H1 (cell line): ENCODE measurements around the gene MRFAP1L1. TPM values are rescaled to one million over a fixed set of nuclear protein-coding genes. Genes with fewer than 3 reads are reported as not detected.

Source experiments
- CTCF ChIA-PET: fragments of 300-600 bp; sonication (Branson Sonifier 250); formaldehyde crosslinking; loops from one replicate; lab custom pipeline; 2021; ENCODE audit not compliant: partially characterized antibody; lab: Charles Lee
- POLR2A ChIA-PET: fragments of 300-600 bp; sonication (Branson Sonifier 250); formaldehyde crosslinking; loops from one replicate; lab custom pipeline; 2021; ENCODE audit warnings: inconsistent platforms; ENCODE audit not compliant: partially characterized antibody; lab: Charles Lee
- DNase-seq, 2 experiments: peaks; one replicate each; pipeline versions ENCODE4 v3.0.0 to v3.0.0-alpha.2; 2010 to 2022; ENCODE audit warnings: low spot score in 2 of 2, low read depth in 1 of 2, mixed read lengths in 1 of 2
- FAIRE-seq: peaks from 2 replicates; lab custom pipeline; 2011; peaks lifted over from hg19 to GRCh38; lab: Jason Lieb, UNC
- H2AFZ ChIP-seq: 2 replicates; pipeline ENCODE4 v1.8.1; 2012; ENCODE audit warnings: low read length, inconsistent platforms
- H2AK5ac ChIP-seq: 2 replicates; pipeline ENCODE4 v1.6.1; 2013; ENCODE audit warnings: low read depth, low read length
- H2BK120ac ChIP-seq: replicated peaks from 2 replicates; pipeline ENCODE3; 2013; ENCODE audit warnings: low read depth, low read length, inconsistent platforms
- H2BK12ac ChIP-seq: 2 replicates; pipeline ENCODE4 v1.6.1; 2013; ENCODE audit warnings: low read depth, low read length
- H2BK15ac ChIP-seq: 2 replicates; pipeline ENCODE4 v1.6.1; 2013; ENCODE audit warnings: low read length
- H2BK20ac ChIP-seq: 2 replicates; pipeline ENCODE4 v1.6.1; 2013; ENCODE audit warnings: low read length
- H2BK5ac ChIP-seq: 2 replicates; pipeline ENCODE4 v1.6.1; 2013; ENCODE audit warnings: low read depth, low read length
- H3K14ac ChIP-seq: 2 replicates; pipeline ENCODE4 v1.6.1; 2013; ENCODE audit warnings: inconsistent platforms; ENCODE audit not compliant: insufficient read length
- H3K18ac ChIP-seq: 2 replicates; pipeline ENCODE4 v1.6.1; 2013; ENCODE audit warnings: low read length; ENCODE audit errors: extremely low read depth
- H3K23ac ChIP-seq: 2 replicates; pipeline ENCODE4 v1.6.1; 2013; ENCODE audit warnings: inconsistent platforms; ENCODE audit not compliant: insufficient read length
- H3K23me2 ChIP-seq: 2 replicates; pipeline ENCODE4 v1.6.1; 2013; ENCODE audit warnings: low read depth, low read length
- H3K27ac ChIP-seq: 2 replicates; pipeline ENCODE4 v1.6.1; 2011; ENCODE audit warnings: low read depth, low read length, inconsistent platforms
- H3K27me3 ChIP-seq, 4 experiments: replicated peaks in 1 of 4; 1 replicate in 1 of 4; 2 replicates in 3 of 4; pipeline versions ENCODE4 v1.6.1 to v1.8.1; 2011 to 2013; ENCODE audit warnings: low read length in 3 of 4, mild to moderate bottlenecking in 3 of 4, inconsistent platforms in 2 of 4, mixed read lengths in 2 of 4, moderate library complexity in 1 of 4; ENCODE audit not compliant: control insufficient read depth in 3 of 4, insufficient read depth in 3 of 4; ENCODE audit errors: extremely low read depth in 1 of 4
- H3K36me3 ChIP-seq, 4 experiments: 2 replicates each; pipeline versions ENCODE4 v1.6.1 to v1.8.1; 2011 to 2013; ENCODE audit warnings: mild to moderate bottlenecking in 4 of 4, low read length in 3 of 4, moderate library complexity in 2 of 4, control low read depth in 1 of 4, inconsistent platforms in 1 of 4; ENCODE audit not compliant: insufficient read depth in 4 of 4, control insufficient read depth in 2 of 4
- H3K4ac ChIP-seq: replicated peaks from 2 replicates; pipeline ENCODE3; 2013; ENCODE audit warnings: low read length, low read depth, mixed read lengths, inconsistent platforms; ENCODE audit not compliant: insufficient read length
- H3K4me1 ChIP-seq, 4 experiments: replicated peaks in 1 of 4; 1 replicate in 1 of 4; 2 replicates in 3 of 4; pipeline versions ENCODE4 v1.6.1 to v1.8.1; 2011 to 2013; ENCODE audit warnings: low read length in 3 of 4, inconsistent platforms in 2 of 4, mixed read lengths in 1 of 4; ENCODE audit not compliant: insufficient read depth in 4 of 4, control insufficient read depth in 3 of 4
- H3K4me2 ChIP-seq, 2 experiments: 2 replicates each; pipeline versions ENCODE4 v1.6.1 to v1.8.1; 2011 to 2013; ENCODE audit warnings: low read depth in 2 of 2, low read length in 2 of 2, control low read depth in 1 of 2, inconsistent platforms in 1 of 2, mild to moderate bottlenecking in 1 of 2; ENCODE audit not compliant: insufficient read depth in 1 of 2
- H3K4me3 ChIP-seq, 4 experiments: fragments of 200-600, 300-600 bp in 1 of 4; sonication (generic), shearing (Covaris generic), sonication (Bioruptor Twin) in 1 of 4; 2 replicates each; pipeline versions ENCODE4 v1.5.1 to v1.8.1; 2011 to 2016; ENCODE audit warnings: low read length in 4 of 4, low read depth in 3 of 4, control low read depth in 2 of 4, inconsistent platforms in 2 of 4, mild to moderate bottlenecking in 2 of 4, mixed read lengths in 1 of 4, moderate library complexity in 1 of 4; ENCODE audit not compliant: insufficient read depth in 2 of 4; ENCODE audit errors: extremely low read depth in 1 of 4
- H3K56ac ChIP-seq: replicated peaks from 2 replicates; pipeline ENCODE3; 2013; ENCODE audit warnings: low read depth, mild to moderate bottlenecking, mixed read lengths, low read length, inconsistent platforms; ENCODE audit not compliant: insufficient read length
- H3K79me1 ChIP-seq: 2 replicates; pipeline ENCODE4 v1.6.1; 2013; ENCODE audit warnings: low read depth, low read length, control low read depth
- H3K79me2 ChIP-seq, 2 experiments: 2 replicates each; pipeline versions ENCODE4 v1.6.1 to v1.8.1; 2012 to 2013; ENCODE audit warnings: low read length in 2 of 2, mild to moderate bottlenecking in 2 of 2, inconsistent platforms in 1 of 2; ENCODE audit not compliant: insufficient read depth in 2 of 2, control insufficient read depth in 1 of 2
- H3K9ac ChIP-seq, 4 experiments: replicated peaks in 1 of 4; 1 replicate in 1 of 4; 2 replicates in 3 of 4; pipeline versions ENCODE4 v1.6.1 to v1.8.1; 2011 to 2013; ENCODE audit warnings: low read depth in 3 of 4, low read length in 3 of 4, control low read depth in 2 of 4, mild to moderate bottlenecking in 2 of 4, moderate library complexity in 2 of 4, inconsistent platforms in 1 of 4; ENCODE audit errors: extremely low read depth in 1 of 4
- H3K9me3 ChIP-seq, 2 experiments: 2 replicates each; pipeline versions ENCODE4 v1.6.1 to v1.8.1; 2012 to 2013; ENCODE audit warnings: mild to moderate bottlenecking in 2 of 2, moderate library complexity in 2 of 2, control low read depth in 1 of 2, inconsistent platforms in 1 of 2, low read depth in 1 of 2, low read length in 1 of 2, mixed read lengths in 1 of 2; ENCODE audit not compliant: insufficient read depth in 2 of 2
- H4K20me1 ChIP-seq, 2 experiments: replicated peaks in 1 of 2; 2 replicates each; pipeline versions ENCODE3 to v1.8.1; 2011 to 2013; ENCODE audit warnings: inconsistent platforms in 2 of 2, low read length in 2 of 2, mild to moderate bottlenecking in 1 of 2; ENCODE audit not compliant: insufficient read depth in 2 of 2, control insufficient read depth in 1 of 2
- H4K5ac ChIP-seq: 2 replicates; pipeline ENCODE4 v1.6.1; 2013; ENCODE audit warnings: low read length, low read depth, mixed read lengths, inconsistent platforms; ENCODE audit not compliant: insufficient read length
- H4K8ac ChIP-seq: 2 replicates; pipeline ENCODE4 v1.8.0; 2013; ENCODE audit warnings: mild to moderate bottlenecking, moderate library complexity, low read length, inconsistent platforms; ENCODE audit not compliant: insufficient read depth; ENCODE audit errors: extremely low read depth
- H4K91ac ChIP-seq: replicated peaks from 2 replicates; pipeline ENCODE3; 2013; ENCODE audit warnings: low read length, mixed read lengths, inconsistent platforms; ENCODE audit not compliant: insufficient read length
- CREB1 ChIP-seq: IDR thresholded peaks from 2 replicates; pipeline ENCODE4 v1.6.1; 2012; ENCODE audit warnings: inconsistent platforms
- CTBP2 ChIP-seq: IDR thresholded peaks from 2 replicates; pipeline ENCODE4 v1.7.0; 2011; ENCODE audit warnings: borderline replicate concordance, mild to moderate bottlenecking, moderate library complexity, mixed read lengths, low read length; ENCODE audit not compliant: insufficient read depth, insufficient read length
- HDAC2 ChIP-seq, 2 experiments: fragments of 300-600 bp in 1 of 2; sonication (generic) in 1 of 2; IDR thresholded peaks; 2 replicates each; pipeline ENCODE4 v1.6.1; 2011 to 2012; ENCODE audit warnings: low read depth in 2 of 2, low read length in 2 of 2, mild to moderate bottlenecking in 2 of 2, moderate library complexity in 2 of 2, borderline replicate concordance in 1 of 2, inconsistent platforms in 1 of 2
- SIRT6 ChIP-seq: IDR thresholded peaks from one replicate; pipeline ENCODE4 v1.7.1; 2012; ENCODE audit warnings: low read length, inconsistent platforms
- SIX5 ChIP-seq: IDR thresholded peaks from 2 replicates; pipeline ENCODE4 v1.6.1; 2011; ENCODE audit warnings: mild to moderate bottlenecking, low read depth, low read length
- ZNF274 ChIP-seq: IDR thresholded peaks from 2 replicates; pipeline ENCODE4 v1.7.0; 2012; ENCODE audit warnings: low read length, borderline replicate concordance; ENCODE audit errors: extremely low read depth
- WGBS, 2 experiments: shearing (Covaris generic) in 1 of 2; methylation state at CpG; one replicate each; pipeline versions ENCODE4 v1.1.6 to v1.1.7; 2013 to 2015; ENCODE audit warnings: low lambda C conversion rate in 2 of 2, mixed read lengths in 2 of 2, inconsistent platforms in 1 of 2, low coverage in 1 of 2, missing lambda C conversion rate in 1 of 2; ENCODE audit not compliant: insufficient replicate concordance in 2 of 2, insufficient coverage in 1 of 2, insufficient read length in 1 of 2; ENCODE audit errors: extremely low coverage in 1 of 2, missing lambda C conversion rate in 1 of 2; 5-methylcytosine and 5-hydroxymethylcytosine counted together
- polyA plus RNA-seq, 7 experiments: library from polyadenylated mRNA; depleted of rRNA in 3 of 7; stranded (reverse) in 5 of 7; unstranded in 2 of 7; fragments of >200 nt in 5 of 7; fragments of 200-250 nt in 2 of 7; gene quantifications; 1 replicate in 5 of 7; 2 replicates in 1 of 7; 4 replicates in 1 of 7; pipeline versions ENCODE4 v1.2.1 to v1.2.3, GENCODE V29; 2011 to 2013; ENCODE audit warnings: missing spikeins in 2 of 7, mixed read lengths in 2 of 7
- total RNA-seq: library from RNA; stranded (reverse); fragmentation: NEBNext Ultra II Directional; extraction: Animal tissue kit (Norgen Biotek cat#: 25700); gene quantifications from 2 replicates; pipeline ENCODE4 v1.2.1, GENCODE V29; 2021
- TF ChIP-seq, protein P1 (sequence below): IDR thresholded peaks from 2 replicates; pipeline ENCODE4 v1.6.1; 2012; ENCODE audit warnings: inconsistent platforms
- TF ChIP-seq, protein P2 (sequence below): IDR thresholded peaks from 2 replicates; pipeline ENCODE4 v1.6.1; 2011; ENCODE audit warnings: low read depth, mild to moderate bottlenecking, low read length; ENCODE audit not compliant: insufficient read depth

The MRFAP1L1 gene
- total and polyA plus RNA-seq, 2 of the 8 experiments (the other 6 are each of a cell fraction or from before 2014, with no cell fraction given): 26.8 to 54.3 TPM

DNA sequence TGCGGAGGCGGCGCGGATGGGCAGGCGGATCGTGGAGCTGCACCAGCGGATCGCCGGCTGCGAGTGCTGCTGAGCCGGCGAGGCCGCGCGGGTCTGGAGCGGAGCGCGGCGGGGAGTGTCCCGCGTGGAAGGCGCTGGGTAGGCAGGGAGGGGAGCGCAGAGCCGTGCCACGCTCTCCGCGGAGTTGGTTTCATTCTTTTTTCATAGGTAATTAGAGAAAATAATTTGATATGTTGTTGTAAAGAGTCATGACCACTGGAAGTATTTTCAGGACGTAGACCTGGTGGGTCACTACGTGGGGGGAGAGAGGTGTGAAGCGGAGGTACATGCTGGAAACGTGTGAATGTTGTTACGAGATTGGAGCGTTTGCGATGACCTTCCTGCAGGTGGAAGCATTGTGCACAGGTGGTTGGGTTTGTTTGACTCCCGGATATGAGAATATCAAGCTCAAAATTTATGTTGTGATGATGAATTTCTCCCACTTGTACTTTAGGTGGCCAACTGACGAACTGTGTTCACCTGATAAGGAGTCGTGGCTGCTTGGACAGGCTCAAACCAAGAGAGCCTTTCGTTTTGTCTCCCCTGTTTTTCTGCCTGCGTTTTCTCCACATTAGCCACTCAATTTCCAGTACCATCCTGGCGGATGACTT lies 35.0 kb downstream of the MRFAP1L1 start:
- no peak overlapping the region for H3K27ac ChIP-seq
- H3K23me2 ChIP-seq: peaks cover 10% of the 10 kb centered on the region
- POLR2A ChIA-PET: interaction anchor here (0.6 to 4.0 kb wide), 18 partner anchors 9 to 405 kb away, joined by 3 to 36 read pairs (median 6); partner anchors contain the start of genes BLOC1S4, MAN2B2, MRFAP1 and WFS1
- peak overlapping the region; percentile 86 to 92 for H3K4me2 ChIP-seq
- peaks cover 16 to 29% of the 10 kb centered on the region in 2 experiments for H4K20me1 ChIP-seq
- no peak overlapping the region for H2BK120ac ChIP-seq
- H2BK20ac ChIP-seq: no peak overlapping the region
- 8% methylated on average over 39 of the region's 40 CpGs; no CpG with 5 or more reads in 1 of the 2 experiments for WGBS, 2 experiments
- peaks cover 8 to 15% (median 11%) of the 10 kb centered on the region in 4 experiments; a peak in 6 of 8 replicates for H3K36me3 ChIP-seq
- no peak overlapping the region for H3K23ac ChIP-seq
- no peak overlapping the region for H4K5ac ChIP-seq
- FAIRE-seq (peak; percentile 86), DNase-seq (no peak)
- no peak overlapping the region; the same call in 1 of the 2 replicates for H4K8ac ChIP-seq
- H3K56ac ChIP-seq: no peak overlapping the region
- H2AK5ac ChIP-seq: peak overlapping the region; percentile 24; the same call in 1 of the 2 replicates
- H3K4me3 ChIP-seq: peak overlapping the region; percentile 71 to 79 (median 76)
- no peak overlapping the region for H3K14ac ChIP-seq
- H4K91ac ChIP-seq: no peak overlapping the region
- CTCF ChIA-PET: interaction anchor here (0.5 to 3.9 kb wide), 23 partner anchors 9 to 1021 kb away, joined by 3 to 29 read pairs (median 4); partner anchors contain the start of genes MAN2B2 and MRFAP1L1
- peaks cover 3 to 9% (median 6%) of the 10 kb centered on the region in 4 experiments; a peak in 4 of 7 replicates for H3K4me1 ChIP-seq
- no peak overlapping the region for H2AFZ ChIP-seq
- H2BK5ac ChIP-seq: no peak overlapping the region
- peaks cover 0 to 6% of the 10 kb centered on the region in 2 experiments; a peak in 1 of 4 replicates for H3K9me3 ChIP-seq
- peak overlapping the region; percentile 58 to 72 (median 66); a peak in 6 of 7 replicates for H3K9ac ChIP-seq
- peaks cover 12% of the 10 kb centered on the region for H3K79me1 ChIP-seq
- H2BK12ac ChIP-seq: no peak overlapping the region; the same call in 1 of the 2 replicates
- no peak overlapping the region for H2BK15ac ChIP-seq
- H3K4ac ChIP-seq: no peak overlapping the region
- peaks cover 0 to 32% of the 10 kb centered on the region in 2 experiments; a peak in 3 of 4 replicates for H3K79me2 ChIP-seq
- H3K18ac ChIP-seq: no peak overlapping the region; the same call in 1 of the 2 replicates
- no peaks in the 10 kb centered on the region; a peak in 2 of 7 replicates for H3K27me3 ChIP-seq
- TF ChIP-seq CREB1 (0 out of 2 replicates have a peak, but pooled peaks have one; percentile 31), CTBP2 (no peak), SIRT6 (no peak), ZNF274 (no peak), HDAC2 (IDR thresholded peaks at IDR 0.05; ENCODE audit: borderline replicate concordance in 1 of 2, low read depth in 2 of 2, low read length in 2 of 2) (0 out of 4 replicates have a peak, but pooled peaks of 1 of the 2 experiments have one; percentile 27), SIX5 (no peak)
- TF ChIP-seq, protein P1, sequence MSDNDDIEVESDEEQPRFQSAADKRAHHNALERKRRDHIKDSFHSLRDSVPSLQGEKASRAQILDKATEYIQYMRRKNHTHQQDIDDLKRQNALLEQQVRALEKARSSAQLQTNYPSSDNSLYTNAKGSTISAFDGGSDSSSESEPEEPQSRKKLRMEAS: peak; percentile 88
- TF ChIP-seq, protein P2, sequence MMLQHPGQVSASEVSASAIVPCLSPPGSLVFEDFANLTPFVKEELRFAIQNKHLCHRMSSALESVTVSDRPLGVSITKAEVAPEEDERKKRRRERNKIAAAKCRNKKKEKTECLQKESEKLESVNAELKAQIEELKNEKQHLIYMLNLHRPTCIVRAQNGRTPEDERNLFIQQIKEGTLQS: no peak
